Measurements from ENCODE around the gene HOMER1.
"Not testable (repeated sequence)": the region's sequence is repeated elsewhere in the genome, so short reads cannot be mapped to it uniquely, and the experiment has no call there.

The HOMER1 gene

DNA sequence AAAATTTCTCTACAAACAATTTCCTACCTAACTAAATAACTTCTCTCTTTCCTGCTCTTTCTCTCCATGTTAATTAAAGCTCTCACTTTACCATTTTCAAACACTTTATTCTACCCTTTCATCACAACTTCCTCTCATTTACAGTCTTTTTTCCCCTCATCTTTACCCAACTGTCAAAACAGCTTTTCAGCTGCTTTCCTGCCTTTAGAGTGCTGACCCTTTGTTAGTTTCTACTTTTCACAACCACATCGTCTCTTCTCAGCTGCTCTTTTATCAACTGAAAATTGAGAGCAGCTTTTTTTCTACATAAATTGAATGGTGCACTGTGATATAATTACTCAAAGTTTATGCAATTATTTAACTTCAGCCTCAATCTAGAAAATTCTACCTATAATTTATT is 3.1 kb upstream of the HOMER1 start:
- no peak for DNase-seq (ENCODE audit: low read depth)

GRCh38 chr5:79516331-79516730 is 2.4 kb upstream of the HOMER1 start:
- DNase-seq (ENCODE audit: low read depth) = not testable (repeated sequence)

DNA sequence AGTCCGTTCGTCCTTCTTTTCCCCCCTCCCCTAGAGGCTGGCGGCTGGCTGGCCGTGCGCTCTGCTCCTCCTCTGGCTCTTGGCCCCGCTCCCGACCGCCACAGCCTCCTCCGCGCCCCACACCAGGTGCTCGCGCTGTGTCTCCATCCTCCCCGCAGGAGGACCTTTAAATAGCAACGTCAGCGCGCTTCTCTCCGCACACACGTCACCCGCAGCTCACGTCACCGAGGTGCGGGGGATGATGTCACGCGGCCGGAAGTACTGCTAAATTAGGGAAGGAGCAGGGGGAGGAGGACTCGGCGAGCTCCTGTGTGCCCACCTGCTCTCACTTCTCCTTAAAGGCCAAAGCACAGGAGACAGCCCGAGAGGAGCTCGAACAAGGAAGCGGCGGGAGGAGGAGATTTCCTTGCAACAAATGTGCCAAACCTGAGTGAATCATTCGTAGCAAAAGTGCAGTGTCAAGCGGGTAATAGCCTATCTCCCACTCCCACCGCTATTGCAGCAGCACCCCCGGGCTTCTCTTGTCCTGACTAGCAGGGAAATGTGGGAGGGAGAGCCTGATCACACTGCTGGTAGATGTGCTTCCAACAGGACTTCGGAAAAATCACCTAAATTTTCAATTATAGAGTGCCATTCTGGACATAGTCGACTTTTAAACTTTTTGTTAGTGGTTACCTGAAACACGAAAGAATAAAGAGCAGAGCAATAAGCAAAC is 614 bp upstream of the HOMER1 start:
- DNase-seq (ENCODE audit: low read depth) = peak; percentile 82

DNA sequence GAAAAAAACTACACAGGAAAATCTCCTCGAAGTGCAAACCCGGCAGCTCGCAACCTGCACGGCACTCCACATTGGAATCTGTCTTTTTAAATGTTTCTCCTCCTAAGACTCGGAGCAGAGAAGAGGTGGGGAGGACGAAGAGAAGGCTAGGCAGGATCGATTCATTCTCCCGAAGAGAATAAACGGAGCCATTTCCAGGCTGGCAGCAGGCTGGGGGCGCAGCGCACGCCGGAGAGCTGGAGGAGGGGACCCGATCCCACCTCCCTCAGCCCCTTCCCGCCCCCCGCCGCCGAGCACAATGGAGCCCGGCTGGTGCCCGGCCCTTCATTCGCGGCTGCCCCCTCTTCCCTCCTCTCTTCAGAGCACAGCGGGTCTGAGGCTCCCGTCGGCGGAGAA is 628 bp downstream of the HOMER1 start:
- DNase-seq (ENCODE audit: low read depth) = no peak

GRCh38 chr5:79512471-79513307 is 1.2 kb downstream of the HOMER1 start:
- no peak for DNase-seq (ENCODE audit: low read depth)

- DNase-seq (ENCODE audit: low read depth) = no peak
Measured at GRCh38 chr5:79512049-79512448, 1.9 kb downstream of the HOMER1 start.

DNA sequence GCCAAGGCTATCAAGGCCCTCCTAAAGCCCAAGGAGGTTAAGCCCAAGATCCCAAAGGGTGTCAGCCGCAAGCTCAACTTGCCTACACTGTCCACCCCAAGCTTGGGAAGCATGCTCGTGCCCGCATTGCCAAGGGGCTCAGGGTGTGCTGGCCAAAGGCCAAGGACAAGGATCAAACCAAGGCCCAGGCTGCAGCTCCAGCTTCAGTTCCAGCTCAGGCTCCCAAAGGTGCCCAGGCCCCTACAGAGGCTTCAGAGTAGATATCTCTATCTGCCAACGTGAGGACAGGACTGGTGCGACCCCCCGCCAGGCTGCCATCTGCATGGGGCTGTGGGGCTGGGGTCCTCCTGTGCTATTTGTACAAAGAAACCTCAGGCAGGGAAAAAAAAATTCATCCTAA is 3.3 kb downstream of the HOMER1 start:
- DNase-seq (ENCODE audit: low read depth) = no peak

- DNase-seq (ENCODE audit: low read depth) = no peak
Measured at GRCh38 chr5:79509244-79509885, 4.6 kb downstream of the HOMER1 start.

GRCh38 chr5:79508794-79509193 is 5.1 kb downstream of the HOMER1 start:
- no peak for DNase-seq (ENCODE audit: low read depth)

DNA sequence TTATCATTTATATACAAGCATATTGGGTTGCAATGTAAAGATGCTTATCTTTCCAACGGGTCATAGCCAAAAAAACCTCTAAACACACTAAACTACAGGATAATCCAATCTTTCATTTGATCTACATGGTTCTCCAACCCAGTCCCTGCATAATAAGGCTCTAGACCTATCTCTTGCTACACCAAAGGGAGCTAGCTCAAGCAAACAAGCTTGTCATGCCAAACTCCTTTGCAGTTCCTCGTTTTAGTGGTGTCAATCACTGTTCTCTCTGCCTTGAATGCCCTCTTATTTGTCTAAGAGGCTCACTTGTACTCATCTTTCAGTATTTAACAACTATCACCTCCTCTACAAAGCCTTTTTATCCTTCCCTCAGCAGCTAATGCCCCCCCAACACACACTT is 5.6 kb downstream of the HOMER1 start:
- no peak for DNase-seq (ENCODE audit: low read depth)

- DNase-seq (ENCODE audit: low read depth) = no peak
Measured at GRCh38 chr5:79507251-79508205, 6.4 kb downstream of the HOMER1 start.

- DNase-seq (ENCODE audit: low read depth) = no peak
Measured at GRCh38 chr5:79505138-79505537, 8.8 kb downstream of the HOMER1 start.

DNA sequence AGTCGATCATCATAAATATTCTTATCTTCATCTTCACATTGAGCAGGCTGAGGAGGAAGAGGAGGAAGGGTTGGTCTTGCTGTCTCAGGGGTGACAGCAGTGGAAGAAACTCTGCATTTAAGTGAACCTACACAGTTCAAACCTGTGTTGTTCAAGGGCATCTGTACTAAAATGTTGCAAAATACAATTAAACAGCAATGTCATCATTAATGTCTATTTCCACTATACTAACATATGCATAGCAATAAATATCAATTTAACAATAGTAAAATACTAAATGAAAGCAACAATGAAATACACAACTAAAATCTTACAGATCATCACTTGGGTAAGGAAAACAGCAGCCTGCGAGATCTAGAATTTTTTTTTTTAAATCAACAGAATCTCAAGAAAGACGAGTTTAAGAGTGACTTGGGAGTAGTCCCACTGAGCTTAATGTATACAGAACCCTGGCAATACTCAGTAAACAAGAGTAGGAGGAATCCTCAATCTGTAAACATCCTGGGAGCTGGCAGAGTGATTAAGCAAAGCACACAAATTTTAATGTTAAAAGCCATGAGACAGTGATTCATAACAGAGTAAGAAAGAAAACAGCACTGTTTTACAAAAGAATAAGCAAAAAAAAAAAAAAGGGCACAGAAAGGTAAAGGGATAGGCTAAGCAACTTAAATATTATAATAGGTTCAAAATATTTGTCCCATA is 10.0 kb downstream of the HOMER1 start:
- DNase-seq (ENCODE audit: low read depth) = no peak

DNA sequence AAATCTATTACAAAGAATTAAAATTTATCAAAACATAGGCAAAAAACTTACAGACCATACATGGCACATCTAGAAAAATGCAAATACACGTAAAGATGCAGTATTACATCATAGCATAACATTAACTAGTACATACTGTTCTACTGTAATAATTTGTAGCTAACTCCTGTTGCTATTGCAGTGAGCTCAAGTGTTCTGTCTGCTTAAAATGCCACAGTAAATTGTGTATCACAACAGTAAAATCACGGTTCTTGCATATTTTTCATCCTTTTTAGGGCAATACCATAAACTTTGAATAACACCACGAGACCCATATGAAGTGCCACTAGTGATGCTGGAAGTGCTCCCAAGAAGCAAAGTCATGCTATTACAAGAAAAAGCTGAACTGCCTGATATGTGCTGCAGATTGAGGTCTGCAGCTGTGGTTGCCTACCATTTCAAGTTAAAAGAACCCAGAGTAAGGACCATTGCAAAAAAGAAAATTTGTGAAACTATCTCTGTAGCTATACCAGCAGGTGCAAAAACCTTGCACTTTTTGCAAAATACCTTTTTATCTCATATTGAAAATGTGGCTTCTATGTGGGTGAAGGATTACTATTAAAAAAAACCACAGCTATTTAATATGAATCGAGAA is 14.2 kb downstream of the HOMER1 start:
- DNase-seq (ENCODE audit: low read depth) = peak; percentile 14

GRCh38 chr5:79495311-79495710 is 18.6 kb downstream of the HOMER1 start:
- no peak for DNase-seq (ENCODE audit: low read depth)

GRCh38 chr5:79493596-79494345 is 20.2 kb downstream of the HOMER1 start:
- no peak for DNase-seq (ENCODE audit: low read depth)

- no peak for DNase-seq (ENCODE audit: low read depth)
Measured at GRCh38 chr5:79491690-79492317, 22.1 kb downstream of the HOMER1 start.

DNA sequence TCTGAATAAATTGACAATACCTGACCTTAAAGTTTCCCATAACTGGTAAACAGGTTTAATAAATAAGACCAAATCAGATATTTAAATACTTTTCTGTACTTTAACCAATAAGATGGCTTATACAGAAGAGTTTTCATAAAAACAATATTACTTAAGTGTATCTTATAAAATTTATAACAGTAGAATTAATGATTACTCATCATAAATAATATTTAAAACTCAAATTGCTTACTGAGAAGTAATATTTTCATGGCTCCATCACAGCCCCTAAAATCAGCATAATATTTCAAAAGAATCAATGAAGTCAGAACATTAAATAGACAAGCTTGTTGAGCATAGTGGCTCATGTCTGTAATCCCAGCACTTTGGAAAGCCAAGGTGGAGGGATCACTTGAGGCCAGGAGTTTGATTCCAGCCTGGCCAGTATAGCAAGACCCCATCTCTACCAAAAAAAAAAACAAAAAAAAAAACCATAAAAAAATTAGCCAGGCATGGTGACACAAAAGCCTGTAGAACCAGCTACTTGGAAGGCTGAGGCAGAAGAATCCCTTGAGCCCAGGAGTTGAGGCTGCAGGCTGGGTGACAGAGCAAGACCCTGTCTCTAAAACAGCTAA is 23.5 kb downstream of the HOMER1 start:
- no peak for DNase-seq (ENCODE audit: low read depth)

GRCh38 chr5:79489773-79490172 is 24.2 kb downstream of the HOMER1 start:
- DNase-seq (ENCODE audit: low read depth) = no peak
